MM.1S (cell line): ENCODE measurements around the gene EXOC1.
"Not testable (repeated sequence)": the region's sequence is repeated elsewhere in the genome, so short reads cannot be mapped to it uniquely, and the experiment has no call there.

Experiments
- EZH2 ChIP-seq: fragments of 300-600 bp; sonication (generic); optimal IDR thresholded peaks from 2 replicates; pipeline ENCODE3; 2017; ENCODE audit warnings: low read depth, mild to moderate bottlenecking, antibody characterized with exemption, low read length, mixed read lengths
- TF ChIP-seq, protein P1 (sequence below): fragments of 300-600 bp; sonication (generic); IDR thresholded peaks from 2 replicates; pipeline ENCODE4 v1.5.1; 2016; ENCODE audit warnings: antibody characterized with exemption, low read length, mixed read lengths

DNA sequence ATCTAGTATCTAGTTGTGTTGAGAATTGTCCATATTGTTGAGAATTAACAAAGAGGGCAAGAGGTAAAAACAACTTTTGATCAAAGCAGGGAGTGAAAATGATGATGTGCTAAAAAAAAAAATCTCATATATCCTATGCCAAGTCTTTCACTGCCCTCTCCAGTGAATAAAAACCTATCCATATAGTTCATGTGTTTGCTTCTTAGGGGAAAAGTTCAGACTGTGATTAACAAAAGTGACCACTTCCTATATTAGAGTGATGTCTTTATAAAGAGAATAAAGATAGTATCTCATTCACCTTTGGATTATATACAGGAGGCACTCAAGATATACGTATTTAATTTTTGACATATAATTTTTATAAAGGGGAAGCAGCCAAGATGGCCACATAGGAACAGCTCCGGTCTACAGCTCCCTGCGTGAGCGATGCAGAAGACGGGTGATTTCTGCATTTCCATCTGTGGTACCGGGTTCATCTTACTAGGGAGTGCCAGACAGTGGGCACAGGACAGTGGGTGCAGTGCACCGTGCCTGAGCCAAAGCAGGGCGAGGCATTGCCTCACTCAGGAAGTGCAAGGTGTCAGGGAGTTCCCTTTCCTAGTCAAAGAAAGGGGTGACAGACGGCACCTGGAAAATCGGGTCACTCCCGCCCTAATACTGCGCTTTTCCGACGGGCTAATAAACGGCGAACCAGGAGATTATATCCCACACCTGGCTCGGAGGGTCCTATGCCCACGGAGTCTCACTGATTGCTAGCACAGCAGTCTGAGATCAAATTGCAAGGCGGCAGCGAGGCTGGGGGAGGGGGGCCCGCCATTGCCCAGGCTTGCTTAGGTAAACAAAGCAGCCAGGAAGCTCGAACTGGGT lies 11.8 kb upstream of the EXOC1 start:
- TF ChIP-seq, protein P1, sequence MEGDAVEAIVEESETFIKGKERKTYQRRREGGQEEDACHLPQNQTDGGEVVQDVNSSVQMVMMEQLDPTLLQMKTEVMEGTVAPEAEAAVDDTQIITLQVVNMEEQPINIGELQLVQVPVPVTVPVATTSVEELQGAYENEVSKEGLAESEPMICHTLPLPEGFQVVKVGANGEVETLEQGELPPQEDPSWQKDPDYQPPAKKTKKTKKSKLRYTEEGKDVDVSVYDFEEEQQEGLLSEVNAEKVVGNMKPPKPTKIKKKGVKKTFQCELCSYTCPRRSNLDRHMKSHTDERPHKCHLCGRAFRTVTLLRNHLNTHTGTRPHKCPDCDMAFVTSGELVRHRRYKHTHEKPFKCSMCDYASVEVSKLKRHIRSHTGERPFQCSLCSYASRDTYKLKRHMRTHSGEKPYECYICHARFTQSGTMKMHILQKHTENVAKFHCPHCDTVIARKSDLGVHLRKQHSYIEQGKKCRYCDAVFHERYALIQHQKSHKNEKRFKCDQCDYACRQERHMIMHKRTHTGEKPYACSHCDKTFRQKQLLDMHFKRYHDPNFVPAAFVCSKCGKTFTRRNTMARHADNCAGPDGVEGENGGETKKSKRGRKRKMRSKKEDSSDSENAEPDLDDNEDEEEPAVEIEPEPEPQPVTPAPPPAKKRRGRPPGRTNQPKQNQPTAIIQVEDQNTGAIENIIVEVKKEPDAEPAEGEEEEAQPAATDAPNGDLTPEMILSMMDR, result not testable (repeated sequence)
- TF ChIP-seq EZH2, result not testable (repeated sequence)
